NCI-H1105 (cell line): ENCODE results near the gene ITGB1BP1.
A peak's percentile ranks its signal among the peaks of the same experiment; 100 is the strongest.

Source experiments
- DNase-seq: peaks from one replicate; lab custom pipeline; 2025; lab: John Stamatoyannopoulos, UW

ITGB1BP1 gene

GRCh38 chr2:9423100-9423921 is at the start of gene ITGB1BP1, which contains the start of gene CPSF3:
ITGB1BP1 (minus strand) TSS chr2:9423528; CDS start chr2:9418697, 4,831 bp downstream.
CPSF3 (plus strand) TSS chr2:9423654; CDS start chr2:9423774, 120 bp downstream.
- peak; percentile 95 for DNase-seq

DNA sequence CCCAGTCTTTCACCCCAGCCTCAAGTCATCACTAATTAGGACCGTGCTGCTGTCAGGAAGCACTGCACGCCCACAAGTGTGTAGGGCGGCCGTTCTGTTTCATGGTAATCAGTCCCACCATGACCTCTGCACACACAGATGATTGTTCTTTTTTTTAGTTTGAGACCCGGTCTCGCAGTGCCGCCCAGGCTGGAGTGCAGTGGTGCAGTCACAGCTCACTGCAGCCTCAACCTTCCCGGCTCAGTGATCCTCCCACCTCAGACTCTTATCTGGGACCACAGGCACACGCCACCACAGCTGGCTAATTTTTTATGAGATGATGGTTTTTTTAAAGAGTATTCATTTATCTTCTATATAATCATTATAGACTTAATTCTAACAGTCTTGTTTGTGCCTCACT is 49.2 kb upstream of the ITGB1BP1 start:
- DNase-seq = no peak

DNA sequence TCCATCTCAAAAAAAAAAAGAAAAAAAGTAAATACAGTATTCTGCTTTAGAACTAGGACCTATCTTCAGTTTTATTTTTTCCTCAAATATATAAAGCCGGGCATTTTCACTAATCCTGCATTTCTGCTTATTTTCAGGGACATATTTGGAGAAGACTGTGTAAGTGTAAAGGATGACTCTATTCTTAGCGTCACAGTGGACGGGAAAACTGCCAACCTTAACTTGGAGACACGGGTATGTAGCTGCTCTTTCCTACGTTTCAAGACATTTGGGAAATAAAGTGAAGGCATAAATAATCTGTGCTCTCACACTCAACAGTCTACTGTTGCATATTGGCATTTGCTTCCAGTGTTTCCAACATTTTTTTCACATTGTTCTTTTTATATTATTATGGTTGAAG is 47.9 kb upstream of the ITGB1BP1 start:
- no peak for DNase-seq

DNA sequence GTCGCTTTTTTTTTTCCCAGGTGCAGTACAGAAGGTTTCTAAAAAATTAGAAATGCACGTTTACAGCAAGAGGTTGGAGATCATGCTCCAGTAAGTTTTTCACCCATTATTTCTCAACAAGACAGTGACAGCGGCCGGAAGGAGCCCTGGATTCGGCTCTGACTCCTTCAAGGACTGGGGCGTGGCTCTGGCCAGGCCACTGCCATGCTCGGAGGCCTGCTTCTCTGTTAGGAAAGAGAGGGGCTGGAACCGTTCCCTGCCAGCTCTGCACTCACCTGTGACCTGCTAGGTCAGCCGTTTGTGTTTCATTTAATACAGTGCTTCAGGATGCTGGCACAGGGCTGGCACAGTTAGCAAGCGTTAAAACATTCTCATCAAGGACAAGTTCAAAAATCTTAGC is 44.4 kb upstream of the ITGB1BP1 start:
- DNase-seq = no peak

GRCh38 chr2:9466147-9466683 is 42.9 kb upstream of the ITGB1BP1 start:
- DNase-seq = no peak

- DNase-seq = no peak
Measured at GRCh38 chr2:9465170-9465569, 41.8 kb upstream of the ITGB1BP1 start.

DNA sequence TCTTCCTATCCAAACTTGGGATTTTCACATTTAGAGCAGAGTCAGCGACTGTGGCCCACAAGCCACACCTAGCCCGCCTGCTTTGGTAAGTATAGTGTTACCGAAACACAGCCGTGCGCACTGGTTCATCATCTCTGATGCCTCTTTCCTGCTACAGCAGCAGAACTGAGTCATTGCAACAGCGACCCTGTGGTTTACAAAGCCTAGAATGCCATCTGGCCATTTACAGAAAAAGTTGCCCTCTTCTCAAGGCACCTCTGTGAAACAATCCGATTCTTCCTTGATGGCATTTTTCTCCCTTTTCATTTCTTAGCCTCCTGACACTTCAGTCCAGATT is 40.3 kb upstream of the ITGB1BP1 start:
- no peak for DNase-seq

DNA sequence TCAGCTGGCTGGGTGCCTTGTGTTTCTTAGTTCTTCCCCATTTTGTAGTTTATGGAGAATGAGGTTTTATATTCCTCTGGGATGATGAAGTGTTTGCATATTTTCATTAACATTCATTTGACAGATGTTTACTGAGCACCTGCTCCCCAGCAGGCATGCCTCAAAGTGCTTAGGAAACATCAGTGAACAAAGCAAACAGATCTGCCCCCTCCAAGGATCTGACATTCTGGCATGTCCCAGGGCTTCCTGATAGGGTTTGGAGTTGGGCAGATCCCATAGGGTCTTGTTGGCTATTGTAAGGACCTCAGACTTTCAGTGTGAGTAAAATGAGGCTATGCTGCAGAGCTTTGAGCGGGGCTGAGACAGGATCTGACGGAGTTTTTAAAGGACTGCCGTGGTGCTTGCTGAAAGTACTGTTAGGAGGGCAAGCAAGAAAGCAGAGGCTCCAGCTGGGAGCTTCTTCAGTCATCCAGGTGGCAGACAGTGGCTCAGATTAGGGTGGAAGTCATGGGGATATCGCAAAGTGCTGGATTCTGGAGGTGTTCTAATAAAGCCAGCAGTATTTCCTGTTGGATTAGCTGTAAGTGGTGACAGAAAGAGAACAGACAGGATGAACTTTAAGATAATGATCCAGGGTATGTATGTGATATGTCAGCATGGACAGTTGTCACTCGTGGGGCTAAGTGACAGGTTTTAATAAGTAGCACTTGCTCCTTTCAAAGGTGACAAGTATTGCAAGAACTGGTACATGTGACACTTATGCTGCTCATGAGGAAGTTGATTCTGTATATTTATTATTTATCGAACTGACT is 39.8 kb upstream of the ITGB1BP1 start:
- DNase-seq = peak; percentile 27

DNA sequence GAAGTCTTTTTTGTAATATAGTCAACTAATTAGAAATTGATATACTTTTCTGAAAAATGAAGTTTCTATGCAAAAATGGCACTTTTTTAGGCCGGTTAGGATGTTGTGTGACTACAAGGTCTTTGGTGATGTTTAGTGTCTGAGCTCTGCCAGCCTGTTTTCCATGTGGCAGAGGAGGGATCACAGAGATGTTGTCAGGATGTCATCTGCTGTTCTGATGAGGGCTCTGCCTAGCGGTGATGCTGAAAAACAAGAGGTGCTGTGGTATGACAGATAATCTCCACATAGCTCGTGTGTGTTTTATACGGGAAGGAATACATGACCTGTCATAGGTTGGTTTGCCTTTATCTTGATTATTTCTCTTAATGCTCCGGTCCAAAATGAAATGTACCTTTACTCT is 39.0 kb upstream of the ITGB1BP1 start:
- no peak for DNase-seq

GRCh38 chr2:9461079-9461478 is 37.8 kb upstream of the ITGB1BP1 start:
- DNase-seq = no peak

GRCh38 chr2:9460441-9461017 is 37.2 kb upstream of the ITGB1BP1 start:
- DNase-seq = no peak

- no peak for DNase-seq
Measured at GRCh38 chr2:9451231-9451630, 27.9 kb upstream of the ITGB1BP1 start.

DNA sequence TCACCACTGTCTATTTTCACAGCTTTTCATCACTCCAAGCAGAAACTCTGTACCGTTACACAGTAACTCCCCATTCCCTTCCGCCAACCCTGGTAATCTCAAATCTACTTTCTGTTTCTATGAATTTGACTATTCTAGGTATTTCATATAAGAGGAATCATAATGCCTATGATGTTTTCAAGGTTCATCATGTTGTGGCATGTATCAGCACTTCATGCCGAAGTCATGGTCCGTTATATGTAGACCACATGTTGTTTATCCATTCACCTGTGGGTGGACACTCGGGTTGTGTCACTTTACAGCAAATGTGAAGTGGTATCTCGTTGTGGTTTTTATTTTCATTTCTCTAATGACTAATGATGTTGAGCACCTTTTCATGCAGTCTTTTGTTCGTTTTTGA is 21.8 kb upstream of the ITGB1BP1 start:
- DNase-seq = no peak

DNA sequence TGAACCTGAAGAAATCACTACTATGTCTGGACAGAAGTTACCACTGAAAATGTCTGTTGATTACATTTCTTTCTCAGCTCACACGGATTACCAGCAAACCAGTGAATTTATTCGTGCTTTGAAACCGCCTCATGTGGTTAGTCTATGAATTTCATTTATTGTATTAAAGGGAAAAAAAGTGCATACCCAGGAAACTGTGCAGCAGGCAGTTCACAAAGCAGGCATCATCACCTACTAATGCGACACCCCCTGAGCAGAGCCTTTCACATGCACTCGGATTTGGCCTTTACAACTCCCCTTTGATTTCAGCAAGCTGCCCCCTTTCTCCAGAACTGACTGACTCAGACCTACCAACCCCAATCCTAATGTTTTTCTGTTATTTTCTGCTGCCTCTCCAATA is 20.2 kb upstream of the ITGB1BP1 start:
- no peak for DNase-seq

GRCh38 chr2:9441556-9441955 is 18.2 kb upstream of the ITGB1BP1 start:
- DNase-seq = no peak

- no peak for DNase-seq
Measured at GRCh38 chr2:9440058-9440727, 16.9 kb upstream of the ITGB1BP1 start.

DNA sequence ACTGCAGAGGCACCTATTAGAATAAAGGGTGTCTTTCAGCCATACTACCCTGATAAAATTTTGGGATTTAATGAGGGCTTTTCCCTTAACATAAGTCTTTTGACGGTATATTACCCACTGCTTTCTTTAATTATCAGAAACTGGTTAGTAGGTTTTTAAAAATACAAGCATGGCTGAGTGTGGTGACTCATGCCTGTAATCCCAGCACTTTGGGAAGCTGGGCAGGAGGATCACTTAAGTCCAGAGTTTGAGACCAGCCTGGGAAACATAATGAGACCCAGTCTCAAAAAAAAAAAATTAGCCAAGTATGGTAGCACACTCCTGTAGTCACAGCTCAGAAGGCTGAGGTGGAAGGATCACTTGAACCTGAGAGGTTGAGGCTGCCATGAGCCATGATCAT is 16.2 kb upstream of the ITGB1BP1 start:
- no peak for DNase-seq

- no peak for DNase-seq
Measured at GRCh38 chr2:9434489-9434888, 11.2 kb upstream of the ITGB1BP1 start.

- no peak for DNase-seq
Measured at GRCh38 chr2:9430316-9431293, 7.3 kb upstream of the ITGB1BP1 start.

DNA sequence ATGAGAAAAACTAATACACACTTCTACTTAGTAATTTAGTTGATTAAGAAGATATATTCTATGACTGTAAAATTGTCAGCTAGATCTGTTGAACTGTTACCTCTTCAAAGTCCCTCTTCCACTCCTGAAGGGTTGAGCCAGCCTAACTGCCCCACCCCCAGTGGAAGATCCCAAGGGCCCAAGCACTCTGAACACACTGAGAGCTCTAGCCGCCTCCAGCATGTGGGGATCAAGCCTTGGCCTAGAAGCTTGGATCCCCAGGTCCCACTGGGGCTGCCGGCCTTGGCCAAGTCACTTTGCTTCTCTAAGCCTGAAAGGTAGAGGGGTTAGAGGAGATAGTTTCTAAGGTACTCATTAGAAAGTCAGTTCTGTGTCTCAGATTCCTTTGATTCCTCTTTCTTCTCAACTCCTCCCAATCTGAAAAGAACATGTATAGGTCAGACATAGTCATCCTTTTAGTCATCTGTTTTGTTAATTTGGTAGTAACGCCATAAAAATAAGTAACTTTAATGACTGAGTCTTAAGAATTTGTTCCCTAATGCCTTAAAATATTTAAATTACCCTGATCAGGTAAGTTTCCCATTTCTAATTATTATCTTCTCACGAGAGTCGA is 5.7 kb upstream of the ITGB1BP1 start:
- no peak for DNase-seq
